Stomach (tissue), 9 donors: Measurements from ENCODE around the gene CHD5. TPM values are rescaled to one million over a fixed set of nuclear protein-coding genes. Genes with fewer than 3 reads are reported as not detected.

Experiments used
- DNase-seq, 2 donors: peaks; one replicate each; pipeline versions ENCODE4 v3.0.0 to v3.0.0-alpha.2; 2013 to 2019
- H3K27ac ChIP-seq, 5 donors: fragments of 200-600 bp in 4 of 5; sonication (generic) in 4 of 5; one replicate each; pipeline ENCODE4 v1.5.1; 2013 to 2019; ENCODE audit warnings: mild to moderate bottlenecking in 1 of 5, moderate library complexity in 1 of 5
- H3K27me3 ChIP-seq, 3 donors: fragments of 200-600 bp; sonication (generic); one replicate each; pipeline ENCODE4 v1.5.1; 2017 to 2019; ENCODE audit warnings: mixed run types in 1 of 3
- H3K36me3 ChIP-seq, 4 donors: fragments of 200-600 bp; sonication (generic); 1 replicate in 3 of 4; 2 replicates in 1 of 4; pipeline ENCODE4 v1.5.1; 2016 to 2019
- H3K4me1 ChIP-seq, 4 donors: fragments of 200-600 bp; sonication (generic); one replicate each; pipeline ENCODE4 v1.5.1; 2016 to 2019
- H3K4me3 ChIP-seq, 4 donors: fragments of 200-600 bp; sonication (generic) in 3 of 4; one replicate each; pipeline ENCODE4 v1.5.1; 2016 to 2019; ENCODE audit warnings: mild to moderate bottlenecking in 1 of 4
- H3K9me3 ChIP-seq, 4 donors: fragments of 200-600 bp; sonication (generic); one replicate each; pipeline ENCODE4 v1.5.1; 2016 to 2019
- EP300 ChIP-seq: sonication (generic); formaldehyde crosslinking; IDR thresholded peaks from one replicate; pipeline ENCODE4 v1.6.1; 2017; ENCODE audit warnings: antibody characterized with exemption
- POLR2A ChIP-seq, 4 donors: fragments of 450-650 bp; IDR thresholded peaks; one replicate each; pipeline ENCODE4 v1.6.1; 2016; ENCODE audit warnings: antibody characterized with exemption in 4 of 4, control low read depth in 2 of 4, mild to moderate bottlenecking in 1 of 4, moderate library complexity in 1 of 4
- POLR2AphosphoS5 ChIP-seq, 3 donors: sonication (generic); formaldehyde crosslinking; IDR thresholded peaks; one replicate each; pipeline ENCODE4 v1.6.1; 2016; ENCODE audit warnings: antibody characterized with exemption in 3 of 3
- WGBS, 5 donors: extraction: QIAGEN DNeasy Blood & Tissue Kit in 3 of 5; methylation state at CpG; one replicate each; pipeline versions ENCODE4 v1.1.5 to v1.1.7; 2013 to 2018; 5-methylcytosine and 5-hydroxymethylcytosine counted together
- intact Hi-C: fragments of 100-400 bp; cut with DNase I; formaldehyde crosslinking; loops from one replicate; pipeline ENCODE4 v1.15.1; 2023; ENCODE audit warnings: low total_unique reads
- polyA plus RNA-seq, 3 donors: library from polyadenylated mRNA; stranded (reverse); fragments of 200-250 nt; gene quantifications; one replicate each; pipeline ENCODE4 v1.2.3, GENCODE V29; 2013
- total RNA-seq, 5 donors: library from RNA; depleted of rRNA; stranded (reverse); fragments of >200 nt; gene quantifications; one replicate each; pipeline versions ENCODE4 v1.1.0 to v1.2.3, GENCODE V29; 2014 to 2016
- TF ChIP-seq, protein P1 (sequence below), 7 experiments: fragments of 450-650 bp in 4 of 7; fragments of 200-600 bp in 3 of 7; sonication (generic) in 3 of 7; IDR thresholded peaks; one replicate each; pipeline ENCODE4 v1.5.1; 2016 to 2019; ENCODE audit warnings: antibody characterized with exemption in 7 of 7, control low read depth in 2 of 7, mild to moderate bottlenecking in 1 of 7
- donor health status: healthy with polysubstance abuse.
- donor health status: Bipolar disorder and iron deficiency.
- donor health status: healthy.

CHD5 gene
- total and polyA plus RNA-seq, 8 donors = 0.06 to 0.92 (median 0.29) TPM; not detected in 1

DNA sequence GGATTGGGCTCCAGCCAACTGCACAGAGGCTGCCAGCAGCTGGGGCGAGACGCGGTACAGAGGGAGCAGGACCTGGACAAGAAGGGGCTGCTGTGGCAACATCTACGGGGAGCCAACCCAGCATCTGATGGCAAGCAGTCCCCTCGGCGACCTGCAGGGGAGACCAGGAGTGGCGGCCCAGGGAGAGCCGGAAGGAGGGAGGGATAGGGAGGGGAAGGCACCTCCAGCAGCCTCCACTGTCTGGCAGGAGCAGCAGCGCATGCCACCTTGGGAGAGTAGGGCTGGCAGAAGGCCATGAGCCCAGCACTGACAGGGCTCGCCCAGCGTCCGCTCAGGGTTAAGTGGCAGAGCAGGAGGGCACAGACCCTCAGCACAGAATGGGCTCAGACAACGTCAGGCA lies 17.3 kb downstream of the CHD5 start:
- TF ChIP-seq, protein P1, sequence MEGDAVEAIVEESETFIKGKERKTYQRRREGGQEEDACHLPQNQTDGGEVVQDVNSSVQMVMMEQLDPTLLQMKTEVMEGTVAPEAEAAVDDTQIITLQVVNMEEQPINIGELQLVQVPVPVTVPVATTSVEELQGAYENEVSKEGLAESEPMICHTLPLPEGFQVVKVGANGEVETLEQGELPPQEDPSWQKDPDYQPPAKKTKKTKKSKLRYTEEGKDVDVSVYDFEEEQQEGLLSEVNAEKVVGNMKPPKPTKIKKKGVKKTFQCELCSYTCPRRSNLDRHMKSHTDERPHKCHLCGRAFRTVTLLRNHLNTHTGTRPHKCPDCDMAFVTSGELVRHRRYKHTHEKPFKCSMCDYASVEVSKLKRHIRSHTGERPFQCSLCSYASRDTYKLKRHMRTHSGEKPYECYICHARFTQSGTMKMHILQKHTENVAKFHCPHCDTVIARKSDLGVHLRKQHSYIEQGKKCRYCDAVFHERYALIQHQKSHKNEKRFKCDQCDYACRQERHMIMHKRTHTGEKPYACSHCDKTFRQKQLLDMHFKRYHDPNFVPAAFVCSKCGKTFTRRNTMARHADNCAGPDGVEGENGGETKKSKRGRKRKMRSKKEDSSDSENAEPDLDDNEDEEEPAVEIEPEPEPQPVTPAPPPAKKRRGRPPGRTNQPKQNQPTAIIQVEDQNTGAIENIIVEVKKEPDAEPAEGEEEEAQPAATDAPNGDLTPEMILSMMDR (IDR thresholded peaks at IDR 0.05) = no peak
- no peak for TF ChIP-seq EP300
- TF ChIP-seq POLR2AphosphoS5 (IDR thresholded peaks at IDR 0.05) = no peak
- TF ChIP-seq POLR2A (IDR thresholded peaks at IDR 0.05) = no peak
- peak in 1 of 2 donors; percentile 18 for DNase-seq
- H3K9me3 ChIP-seq = no peaks in the 10 kb centered on the region
- H3K27me3 ChIP-seq = peaks cover 0 to 80% (median 19%) of the 10 kb centered on the region in 3 donors
- WGBS, 5 donors = 57 to 62% (median 60%) methylated on average over 10 to 13 of the region's 13 CpGs
- intact Hi-C loops = no loop called here
- no peaks in the 10 kb centered on the region for H3K4me1 ChIP-seq
- H3K27ac ChIP-seq = no peak overlapping the region
- no peaks in the 10 kb centered on the region for H3K36me3 ChIP-seq
- no peak overlapping the region for H3K4me3 ChIP-seq

GRCh38 chr1:6162341-6162740 lies 17.8 kb downstream of the CHD5 start:
- H3K9me3 ChIP-seq = no peaks in the 10 kb centered on the region
- H3K27me3 ChIP-seq = peaks cover 0 to 78% (median 19%) of the 10 kb centered on the region in 3 donors
- intact Hi-C loops = no loop called here
- no peak for DNase-seq
- no peak overlapping the region for H3K4me3 ChIP-seq
- TF ChIP-seq EP300 (no peak), POLR2AphosphoS5 (IDR thresholded peaks at IDR 0.05) (no peak), POLR2A (IDR thresholded peaks at IDR 0.05) (no peak)
- TF ChIP-seq, protein P1 (IDR thresholded peaks at IDR 0.05) = no peak
- WGBS, 5 donors = 66 to 80% (median 73%) methylated on average over 5 to 7 of the region's 7 CpGs
- no peak overlapping the region for H3K27ac ChIP-seq
- no peaks in the 10 kb centered on the region for H3K36me3 ChIP-seq
- H3K4me1 ChIP-seq = no peaks in the 10 kb centered on the region

GRCh38 chr1:6158181-6158580 lies 21.9 kb downstream of the CHD5 start:
- no peak overlapping the region for H3K27ac ChIP-seq
- intact Hi-C loops = no loop called here
- no peaks in the 10 kb centered on the region for H3K4me1 ChIP-seq
- DNase-seq = no peak
- H3K9me3 ChIP-seq = no peaks in the 10 kb centered on the region
- no peaks in the 10 kb centered on the region for H3K36me3 ChIP-seq
- no peak overlapping the region for H3K4me3 ChIP-seq
- peaks cover 0 to 39% (median 11%) of the 10 kb centered on the region in 3 donors for H3K27me3 ChIP-seq
- 66 to 81% (median 69%) methylated on average over 8 of the region's 8 CpGs for WGBS, 5 donors
- TF ChIP-seq, protein P1 (IDR thresholded peaks at IDR 0.05) = no peak
- TF ChIP-seq POLR2AphosphoS5 (IDR thresholded peaks at IDR 0.05) (no peak), EP300 (no peak), POLR2A (IDR thresholded peaks at IDR 0.05) (no peak)

DNA sequence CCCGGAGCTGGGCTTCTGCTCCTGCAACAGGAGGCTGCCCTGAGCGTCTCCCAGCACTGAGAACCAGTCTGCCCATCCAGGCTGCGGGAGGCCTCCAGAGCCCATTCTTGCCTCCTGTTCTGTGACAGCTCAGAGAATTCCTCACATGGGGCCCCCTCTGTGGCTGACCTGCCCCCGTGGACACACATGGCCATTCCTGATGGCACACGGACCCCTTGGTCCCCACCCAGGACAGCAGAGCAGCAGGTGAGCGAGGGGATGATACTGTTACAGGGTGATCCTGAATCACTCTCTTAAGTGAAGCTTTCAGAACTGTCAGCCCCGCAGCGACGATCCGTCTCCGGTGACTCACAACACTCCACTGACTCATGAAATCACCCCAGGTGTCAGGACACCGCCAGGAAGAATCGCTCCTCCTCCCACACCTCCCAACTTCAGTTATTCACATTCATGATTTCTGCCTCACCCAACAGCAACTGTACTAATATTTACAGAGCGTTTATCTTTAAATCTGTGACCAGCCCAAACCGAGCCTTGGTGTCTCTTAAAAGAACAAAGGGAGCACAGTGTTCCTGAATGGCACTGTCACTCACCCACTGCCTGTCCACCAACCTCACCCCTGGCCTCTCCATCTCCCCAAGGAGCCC lies 22.5 kb downstream of the CHD5 start:
- intact Hi-C loops = no loop called here
- H3K9me3 ChIP-seq = no peaks in the 10 kb centered on the region
- no peak overlapping the region for H3K27ac ChIP-seq
- H3K27me3 ChIP-seq = peaks cover 0 to 34% (median 9%) of the 10 kb centered on the region in 3 donors
- DNase-seq = no peak
- TF ChIP-seq EP300 (no peak), POLR2AphosphoS5 (IDR thresholded peaks at IDR 0.05) (no peak), POLR2A (IDR thresholded peaks at IDR 0.05) (no peak)
- TF ChIP-seq, protein P1 (IDR thresholded peaks at IDR 0.05) = no peak
- 47 to 60% (median 50%) methylated on average over 15 of the region's 15 CpGs for WGBS, 5 donors
- H3K4me1 ChIP-seq = no peaks in the 10 kb centered on the region
- H3K36me3 ChIP-seq = no peaks in the 10 kb centered on the region
- H3K4me3 ChIP-seq = no peak overlapping the region
